GM21447 (cell line): ENCODE measurements around the gene FOXL3.
"Not testable (repeated sequence)": the region's sequence is repeated elsewhere in the genome, so short reads cannot be mapped to it uniquely, and the experiment has no call there.

Experiments
- ATAC-seq: cut with Tn5 transposase; IDR thresholded peaks from one replicate; pipeline ENCODE4 v1.9.1; 2021; ENCODE audit not compliant: unreplicated experiment

FOXL3 gene

GRCh38 chr7:254337-255037, 35.5 kb upstream of the FOXL3 start:
- no peak for ATAC-seq

- no peak for ATAC-seq
Measured at GRCh38 chr7:255038-255435, 34.9 kb upstream of the FOXL3 start.

- no peak for ATAC-seq
Measured at GRCh38 chr7:255721-256361, 34.1 kb upstream of the FOXL3 start.

GRCh38 chr7:256461-256940, 33.5 kb upstream of the FOXL3 start:
- no peak for ATAC-seq

DNA sequence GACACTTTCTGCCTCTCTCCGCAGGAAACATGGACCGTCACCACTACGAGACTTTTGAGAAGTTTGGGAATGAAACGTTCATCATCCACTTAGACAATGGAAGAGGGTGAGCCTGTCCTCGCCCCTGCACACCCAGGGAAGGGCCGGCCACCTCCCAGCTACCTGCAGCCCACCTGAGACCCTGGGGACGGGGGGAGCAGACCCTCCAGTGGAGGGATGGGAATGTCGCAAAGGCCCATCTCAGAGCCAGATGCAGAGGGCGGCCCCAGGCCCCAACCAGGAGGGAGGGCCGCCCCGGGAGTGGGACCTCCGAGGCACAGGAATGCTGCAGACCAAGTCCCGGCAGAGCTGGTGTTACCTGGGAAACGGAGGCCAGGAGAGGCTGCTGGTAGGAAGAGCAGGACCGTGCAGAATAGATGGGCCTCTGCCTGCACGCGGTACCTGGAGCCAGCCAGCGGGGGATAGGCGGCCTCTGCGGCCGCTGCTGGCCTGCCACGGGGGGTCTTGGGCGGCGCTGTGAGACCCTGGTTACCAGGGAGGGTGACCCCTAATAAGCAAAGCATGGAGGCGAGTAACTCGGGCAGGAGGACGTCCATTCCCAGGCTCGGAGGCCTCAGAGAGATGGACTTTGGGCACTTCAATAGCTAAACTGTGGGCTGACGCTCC, 32.9 kb upstream of the FOXL3 start:
- no peak for ATAC-seq

GRCh38 chr7:257647-257992, 32.4 kb upstream of the FOXL3 start:
- no peak for ATAC-seq

GRCh38 chr7:258476-259190, 31.3 kb upstream of the FOXL3 start:
- ATAC-seq: no peak

GRCh38 chr7:259191-259505, 30.8 kb upstream of the FOXL3 start:
- no peak for ATAC-seq

- no peak for ATAC-seq
Measured at GRCh38 chr7:259751-260405, 30.1 kb upstream of the FOXL3 start.

DNA sequence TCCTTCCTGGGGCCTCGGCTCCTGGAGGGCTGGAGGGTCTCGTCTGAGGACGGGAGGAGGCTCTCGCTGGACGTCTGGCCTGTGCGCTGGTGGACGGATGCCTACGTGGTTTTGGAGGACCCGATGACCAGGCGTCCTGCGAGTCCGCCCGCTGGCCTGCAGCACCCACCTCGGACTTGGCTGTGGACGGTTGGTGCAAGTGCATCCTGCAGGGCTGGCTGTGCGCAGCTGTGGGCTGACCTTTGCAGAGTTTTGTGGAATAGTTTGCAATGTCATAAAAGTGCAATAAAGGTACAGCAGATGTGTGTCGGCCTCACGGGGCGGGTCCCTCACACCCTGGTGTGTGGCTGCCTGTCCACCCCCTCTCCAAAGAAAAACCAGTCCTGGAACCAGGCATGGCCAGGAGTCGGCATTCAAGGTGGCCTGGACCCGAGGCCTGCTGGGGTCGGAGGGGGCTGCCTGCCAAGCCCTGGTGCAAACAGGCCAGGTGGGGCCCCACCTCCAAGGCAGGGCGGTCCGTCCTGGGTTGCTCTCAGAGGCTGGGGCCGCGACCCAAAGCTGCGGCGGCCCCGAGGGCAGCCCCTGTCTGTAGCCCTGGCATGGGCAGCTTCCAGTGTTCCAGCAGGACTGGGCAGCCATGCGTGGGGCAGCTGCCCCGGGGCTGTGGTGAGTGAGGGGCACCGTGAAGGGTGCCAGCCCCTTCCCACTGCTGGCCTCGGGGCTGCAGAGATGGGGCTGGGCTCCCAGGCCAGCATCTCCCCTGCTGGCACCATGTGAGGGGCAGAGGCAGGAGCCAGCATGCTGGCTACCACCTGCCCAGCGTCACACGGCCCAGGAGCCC, 29.3 kb upstream of the FOXL3 start:
- no peak for ATAC-seq

DNA sequence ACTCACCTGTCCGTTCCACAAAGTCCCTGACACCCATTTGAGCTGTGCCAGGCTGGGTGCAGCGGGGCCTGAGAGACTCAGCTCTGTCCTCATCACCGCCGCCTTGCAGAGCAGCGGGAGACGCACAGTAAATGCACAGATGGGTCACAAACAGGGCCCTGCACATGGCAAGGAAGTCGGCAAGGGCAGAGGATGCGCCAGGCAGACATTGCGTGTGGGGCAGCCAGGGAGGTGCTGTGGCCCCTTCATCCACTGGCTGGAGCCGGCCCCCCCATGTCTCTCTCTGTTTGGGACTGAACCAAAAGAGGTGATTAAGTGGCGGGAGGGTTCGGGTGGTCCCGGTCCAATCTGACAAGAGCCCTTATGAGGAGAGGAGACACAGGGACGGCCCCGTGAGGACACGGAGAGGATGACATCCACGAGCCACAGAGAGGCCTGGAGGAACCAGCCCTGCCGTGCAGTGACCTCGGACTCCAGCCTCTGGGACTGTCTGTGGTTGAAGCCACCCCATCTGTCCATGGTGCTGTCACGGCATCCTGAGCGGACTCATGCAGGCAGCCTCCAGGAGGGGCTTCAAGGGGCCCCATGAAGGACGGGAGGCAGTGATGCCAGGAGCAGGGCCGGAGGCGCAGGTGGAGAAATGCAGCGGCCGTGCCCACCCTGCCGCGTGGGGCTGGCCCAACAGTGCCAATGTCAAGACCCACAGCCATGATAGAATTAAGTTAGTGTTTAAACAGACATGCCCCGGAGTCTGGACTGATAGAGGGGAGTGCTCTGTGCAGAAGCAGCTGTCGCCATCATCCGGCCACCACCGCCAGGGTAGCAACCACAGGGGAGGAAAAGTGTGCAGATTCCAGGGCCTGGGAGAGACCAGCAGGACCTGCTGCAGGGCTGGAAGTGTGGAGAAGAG, 28.4 kb upstream of the FOXL3 start:
- no peak for ATAC-seq

DNA sequence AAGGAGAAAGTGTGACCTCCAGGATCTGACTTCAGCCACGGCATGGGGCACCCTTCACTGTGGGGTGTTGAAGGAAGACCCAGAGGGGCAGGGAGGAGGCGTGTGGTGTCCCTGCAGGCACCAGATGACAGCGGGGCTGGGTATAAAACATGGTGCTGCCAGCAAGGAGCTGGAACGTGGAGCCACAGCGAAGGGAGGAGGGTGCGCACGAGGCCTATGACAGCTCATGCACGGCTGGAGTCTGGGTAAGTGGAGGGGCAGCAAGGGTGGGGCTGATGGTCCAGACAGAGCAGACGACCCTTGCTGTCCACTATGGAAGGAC, 27.8 kb upstream of the FOXL3 start:
- no peak for ATAC-seq

DNA sequence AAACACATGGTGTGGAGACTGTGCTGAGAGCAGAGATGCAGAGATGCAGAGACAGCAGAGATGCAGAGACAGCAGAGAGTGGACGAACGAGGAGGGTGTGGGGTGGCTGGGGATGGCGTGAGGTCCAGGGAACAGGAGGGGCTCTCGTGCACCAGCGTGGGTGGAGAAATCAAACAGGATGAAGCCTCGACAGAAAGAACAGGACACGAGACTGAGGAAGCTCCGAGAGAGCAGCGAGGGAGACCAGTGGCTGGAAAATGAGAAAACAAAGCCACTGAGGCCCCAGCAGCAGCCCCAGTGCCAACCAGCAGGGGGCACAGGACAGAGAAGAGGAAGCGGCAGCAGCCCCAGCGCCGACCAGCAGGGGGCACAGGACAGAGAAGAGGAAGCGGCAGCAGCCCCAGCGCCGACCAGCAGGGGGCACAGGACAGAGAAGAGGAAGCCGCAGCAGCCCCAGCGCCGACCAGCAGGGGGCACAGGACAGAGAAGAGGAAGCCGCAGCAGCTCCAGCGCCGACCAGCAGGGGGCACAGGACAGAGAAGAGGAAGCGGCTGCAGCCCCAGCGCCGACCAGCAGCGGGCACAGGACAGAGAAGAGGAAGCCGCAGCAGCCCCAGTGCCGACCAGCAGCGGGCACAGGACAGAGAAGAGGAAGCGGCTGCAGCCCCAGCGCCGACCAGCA, 27.2 kb upstream of the FOXL3 start:
- not testable (repeated sequence) for ATAC-seq

DNA sequence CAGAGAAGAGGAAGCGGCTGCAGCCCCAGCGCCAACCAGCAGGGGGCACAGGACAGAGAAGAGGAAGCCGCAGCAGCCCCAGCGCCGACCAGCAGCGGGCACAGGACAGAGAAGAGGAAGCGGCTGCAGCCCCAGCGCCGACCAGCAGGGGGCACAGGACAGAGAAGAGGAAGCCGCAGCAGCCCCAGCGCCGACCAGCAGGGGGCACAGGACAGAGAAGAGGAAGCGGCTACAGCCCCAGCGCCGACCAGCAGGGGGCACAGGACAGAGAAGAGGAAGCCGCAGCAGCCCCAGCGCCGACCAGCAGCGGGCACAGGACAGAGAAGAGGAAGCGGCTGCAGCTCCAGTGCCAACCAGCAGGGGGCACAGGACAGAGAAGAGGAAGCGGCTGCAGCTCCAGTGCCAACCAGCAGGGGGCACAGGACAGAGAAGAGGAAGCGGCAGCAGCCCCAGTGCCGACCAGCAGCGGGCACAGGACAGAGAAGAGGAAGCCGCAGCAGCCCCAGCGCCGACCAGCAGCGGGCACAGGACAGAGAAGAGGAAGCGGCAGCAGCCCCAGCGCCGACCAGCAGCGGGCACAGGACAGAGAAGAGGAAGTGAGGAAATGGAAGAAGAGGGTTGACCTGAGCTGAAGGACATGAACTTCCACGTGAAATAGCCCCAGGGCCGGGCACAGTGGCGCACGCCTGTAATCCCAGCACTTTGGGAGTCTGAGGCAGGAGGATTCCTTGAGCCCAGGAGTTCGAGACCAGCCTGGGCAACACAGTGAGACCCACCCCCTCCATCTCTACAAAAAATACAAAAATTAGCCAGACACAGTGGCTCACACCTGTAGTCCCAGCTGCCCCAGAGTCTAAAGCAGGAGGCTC, 26.3 kb upstream of the FOXL3 start:
- peak; percentile 48 for ATAC-seq

GRCh38 chr7:264541-265191, 25.3 kb upstream of the FOXL3 start:
- no peak for ATAC-seq

GRCh38 chr7:265192-265997, 24.6 kb upstream of the FOXL3 start:
- ATAC-seq: no peak
